ENCODE measurements around the gene SMNDC1. TPM values are rescaled to one million over a fixed set of nuclear protein-coding genes. Genes with fewer than 3 reads are reported as not detected.

SMNDC1 gene
- total and polyA plus RNA-seq, 10 donors, result 10.3 to 34.8 (median 19.7) TPM

DNA sequence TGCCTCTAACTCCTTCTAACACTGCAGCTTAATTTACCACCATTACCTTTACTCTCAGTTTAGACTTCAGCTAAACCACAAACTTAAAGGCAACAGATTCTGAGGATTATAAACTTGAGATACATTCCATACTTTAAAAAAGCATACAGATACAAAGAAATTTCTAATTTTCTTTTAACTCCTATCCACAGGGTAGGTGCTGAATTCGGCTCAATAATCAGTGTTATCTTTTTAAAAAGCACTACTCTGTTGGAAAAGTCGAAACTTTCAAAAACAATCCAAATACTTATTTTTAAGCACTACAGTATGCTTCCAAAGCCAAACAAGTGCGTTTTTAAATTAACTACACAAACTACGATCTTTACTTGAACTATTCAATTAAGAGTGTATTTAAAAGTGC lies 1.0 kb downstream of the SMNDC1 start:
- no peak for DNase-seq
- 11 to 22% (median 13%) methylated on average over 4 of the region's 4 CpGs for WGBS, 5 donors
- TF ChIP-seq POLR2A (IDR thresholded peaks at IDR 0.05), result no peak
- intact Hi-C loops (cut with DNase I; ENCODE audit: low total_unique reads), result no loop called here
- Histone ChIP-seq H3K4me3 (peak overlapping the region; percentile 72 to 92 (median 82)), H3K27me3 (replicated peaks in 1 of 7) (no peaks in the 10 kb centered on the region), H3K9me3 (no peaks in the 10 kb centered on the region), H3K4me1 (peaks cover 40 to 81% (median 60%) of the 10 kb centered on the region in 6 donors), H3K36me3 (peaks cover 0 to 47% (median 31%) of the 10 kb centered on the region in 6 donors), H3K27ac (peak overlapping the region in 3 of 8 donors; percentile 95 to 97 (median 96))

DNA sequence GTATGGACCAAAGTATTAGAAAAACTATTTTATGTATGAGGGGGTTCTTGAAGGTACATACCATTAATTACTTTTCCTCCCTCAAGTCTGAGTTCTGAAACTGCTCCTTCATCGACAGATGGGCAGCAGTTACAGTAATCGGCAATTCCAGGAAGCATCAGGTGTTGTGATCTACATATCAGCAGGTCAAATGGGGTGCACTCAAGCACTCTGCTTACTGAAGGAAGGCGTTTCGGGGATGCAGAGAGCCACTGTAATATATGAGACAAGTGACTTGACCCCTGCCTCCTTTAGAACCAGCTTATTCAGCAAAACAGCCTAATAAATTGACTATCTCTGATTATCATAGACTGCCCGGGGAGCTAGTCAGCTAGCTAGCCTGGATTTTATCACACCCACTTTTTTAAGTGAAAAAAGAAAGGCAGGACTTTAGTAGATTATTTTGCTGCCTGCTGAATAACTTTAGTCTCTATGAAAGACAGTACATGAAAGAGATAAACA lies 4.2 kb downstream of the SMNDC1 start:
- H3K36me3 ChIP-seq, result peaks cover 4 to 79% (median 59%) of the 10 kb centered on the region in 6 donors
- WGBS, 5 donors, result 64 to 83% (median 73%) methylated on average over 5 of the region's 5 CpGs

DNA sequence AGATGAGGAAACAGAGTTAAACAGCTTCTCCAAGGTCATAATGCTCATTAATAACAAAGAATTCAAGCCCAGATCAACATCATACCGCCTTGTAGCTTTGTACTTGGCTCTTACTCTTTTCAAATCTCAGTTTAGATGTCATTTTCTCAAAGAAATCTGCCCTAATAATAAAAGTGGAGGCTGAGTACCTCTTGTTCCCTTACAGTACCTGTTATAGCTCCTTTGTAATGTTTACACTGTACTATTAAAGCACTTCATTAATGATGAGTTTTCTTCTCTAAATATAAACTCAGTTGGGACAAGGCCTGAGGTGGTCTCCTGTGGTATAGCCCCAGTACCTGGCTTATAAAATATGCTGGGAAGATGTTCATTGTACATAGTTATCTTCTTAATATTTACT lies 7.8 kb downstream of the SMNDC1 start:
- Histone ChIP-seq H3K27me3 (replicated peaks in 1 of 7) (no peaks in the 10 kb centered on the region), H3K36me3 (peaks cover 9 to 100% (median 85%) of the 10 kb centered on the region in 6 donors), H3K9me3 (no peaks in the 10 kb centered on the region), H3K4me3 (no peak overlapping the region), H3K4me1 (peaks cover 12 to 38% (median 22%) of the 10 kb centered on the region in 6 donors), H3K27ac (no peak overlapping the region)
- WGBS, 5 donors, result 81 to 97% (median 95%) methylated on average over 1 of the region's 1 CpG
- no peak for DNase-seq
- intact Hi-C loops (cut with DNase I; ENCODE audit: low total_unique reads), result no loop called here
- TF ChIP-seq, protein P1, sequence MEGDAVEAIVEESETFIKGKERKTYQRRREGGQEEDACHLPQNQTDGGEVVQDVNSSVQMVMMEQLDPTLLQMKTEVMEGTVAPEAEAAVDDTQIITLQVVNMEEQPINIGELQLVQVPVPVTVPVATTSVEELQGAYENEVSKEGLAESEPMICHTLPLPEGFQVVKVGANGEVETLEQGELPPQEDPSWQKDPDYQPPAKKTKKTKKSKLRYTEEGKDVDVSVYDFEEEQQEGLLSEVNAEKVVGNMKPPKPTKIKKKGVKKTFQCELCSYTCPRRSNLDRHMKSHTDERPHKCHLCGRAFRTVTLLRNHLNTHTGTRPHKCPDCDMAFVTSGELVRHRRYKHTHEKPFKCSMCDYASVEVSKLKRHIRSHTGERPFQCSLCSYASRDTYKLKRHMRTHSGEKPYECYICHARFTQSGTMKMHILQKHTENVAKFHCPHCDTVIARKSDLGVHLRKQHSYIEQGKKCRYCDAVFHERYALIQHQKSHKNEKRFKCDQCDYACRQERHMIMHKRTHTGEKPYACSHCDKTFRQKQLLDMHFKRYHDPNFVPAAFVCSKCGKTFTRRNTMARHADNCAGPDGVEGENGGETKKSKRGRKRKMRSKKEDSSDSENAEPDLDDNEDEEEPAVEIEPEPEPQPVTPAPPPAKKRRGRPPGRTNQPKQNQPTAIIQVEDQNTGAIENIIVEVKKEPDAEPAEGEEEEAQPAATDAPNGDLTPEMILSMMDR (IDR thresholded peaks at IDR 0.05 in 8 of 11, conservative IDR thresholded peaks at IDR 0.05 in 3 of 11), result no peak
- TF ChIP-seq POLR2A (IDR thresholded peaks at IDR 0.05) (no peak), POLR2AphosphoS5 (IDR thresholded peaks at IDR 0.05) (no peak)

More for the DNA sequence above, 4.2 kb downstream of the SMNDC1 start:
- peaks cover 34 to 65% (median 47%) of the 10 kb centered on the region in 6 donors for H3K4me1 ChIP-seq
- TF ChIP-seq POLR2A (IDR thresholded peaks at IDR 0.05) (no peak), POLR2AphosphoS5 (IDR thresholded peaks at IDR 0.05) (no peak)
- TF ChIP-seq, protein P1 (IDR thresholded peaks at IDR 0.05 in 8 of 11, conservative IDR thresholded peaks at IDR 0.05 in 3 of 11), result no peak
- H3K9me3 ChIP-seq, result no peaks in the 10 kb centered on the region
- H3K4me3 ChIP-seq, result no peak overlapping the region
- intact Hi-C loops (cut with DNase I; ENCODE audit: low total_unique reads), result no loop called here
- no peak for DNase-seq
- no peaks in the 10 kb centered on the region for H3K27me3 ChIP-seq (replicated peaks in 1 of 7)
- H3K27ac ChIP-seq, result no peak overlapping the region

DNA sequence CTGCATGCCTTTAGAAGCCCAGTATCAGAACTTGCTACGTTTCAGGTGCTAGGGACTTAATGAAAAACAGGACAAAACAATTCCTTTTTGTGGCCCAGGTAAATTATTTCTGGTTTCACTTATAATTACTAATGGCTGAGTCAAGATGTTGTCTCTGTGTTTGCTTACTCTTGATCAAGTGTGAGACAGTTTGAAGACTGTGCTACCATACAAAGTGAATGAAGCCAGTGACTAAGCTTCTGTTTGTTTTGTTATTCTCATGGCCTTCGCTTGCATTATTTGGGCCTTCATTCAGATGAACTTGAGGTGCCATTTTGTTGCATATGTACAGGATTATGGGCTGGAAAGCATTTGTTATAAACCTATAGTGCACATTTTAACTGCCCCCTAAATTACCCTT lies 17.9 kb downstream of the SMNDC1 start:
- Histone ChIP-seq H3K27me3 (replicated peaks in 1 of 7) (no peaks in the 10 kb centered on the region), H3K9me3 (no peaks in the 10 kb centered on the region), H3K36me3 (peaks cover 0 to 82% (median 36%) of the 10 kb centered on the region in 6 donors), H3K4me1 (peaks cover 0 to 7% (median 0%) of the 10 kb centered on the region in 6 donors), H3K4me3 (no peak overlapping the region), H3K27ac (no peak overlapping the region)
- no peak for DNase-seq
- intact Hi-C loops (cut with DNase I; ENCODE audit: low total_unique reads), result no loop called here
- 90 to 97% (median 96%) methylated on average over 2 of the region's 2 CpGs for WGBS, 5 donors
- TF ChIP-seq POLR2A (IDR thresholded peaks at IDR 0.05) (no peak), POLR2AphosphoS5 (IDR thresholded peaks at IDR 0.05) (no peak)
- TF ChIP-seq, protein P1 (IDR thresholded peaks at IDR 0.05 in 8 of 11, conservative IDR thresholded peaks at IDR 0.05 in 3 of 11), result no peak

All from spleen (tissue), 11 donors.